Measurements from ENCODE around the gene TRMT10B. TPM values are rescaled to one million over a fixed set of nuclear protein-coding genes. Genes with fewer than 3 reads are reported as not detected.

The TRMT10B gene
- total RNA-seq, 1 experiment from 2014 or later: 6.1 TPM

- TF ChIP-seq ATF3 (CRISPR knock-in tag; conservative IDR thresholded peaks at IDR 0.05) (no peak), PRDM15 (CRISPR knock-in tag; IDR thresholded peaks at IDR 0.05) (no peak), ZBTB21 (CRISPR knock-in tag; IDR thresholded peaks at IDR 0.05; ENCODE audit: borderline replicate concordance) (no peak), E2F4 (CRISPR knock-in tag; IDR thresholded peaks at IDR 0.05; ENCODE audit: borderline replicate concordance, low read depth) (peak; percentile 80; the same call in 1 of the 2 replicates), ZNF416 (CRISPR knock-in tag; IDR thresholded peaks at IDR 0.05) (no peak), SOX15 (CRISPR knock-in tag; IDR thresholded peaks at IDR 0.05) (no peak), ZNF671 (CRISPR knock-in tag; IDR thresholded peaks at IDR 0.05) (no peak), ATF2 (CRISPR knock-in tag; IDR thresholded peaks at IDR 0.05; ENCODE audit: borderline replicate concordance, low read depth) (no peak), JUN (CRISPR knock-in tag; IDR thresholded peaks at IDR 0.05) (peak; percentile 66; the same call in 1 of the 2 replicates), USF2 (CRISPR knock-in tag; IDR thresholded peaks at IDR 0.05) (peak; percentile 55), AFF4 (CRISPR knock-in tag; IDR thresholded peaks at IDR 0.05; ENCODE audit: borderline replicate concordance) (no peak), USF1 (CRISPR knock-in tag; IDR thresholded peaks at IDR 0.05) (peak; percentile 75), ZNF281 (CRISPR knock-in tag; IDR thresholded peaks at IDR 0.05) (no peak), PRRX2 (CRISPR knock-in tag; IDR thresholded peaks at IDR 0.05) (no peak), GTF2I (CRISPR knock-in tag; conservative IDR thresholded peaks at IDR 0.05) (no peak), CDX4 (CRISPR knock-in tag; IDR thresholded peaks at IDR 0.05; ENCODE audit: borderline replicate concordance) (no peak), ZNF425 (CRISPR knock-in tag; conservative IDR thresholded peaks at IDR 0.05) (no peak), IRF2 (CRISPR knock-in tag; IDR thresholded peaks at IDR 0.05; ENCODE audit: borderline replicate concordance, low read depth) (no peak)
Measured at GRCh38 chr9:37784616-37785483, 31.2 kb downstream of the TRMT10B start, which contains the start of gene EXOSC3 (continued).

Measured in WTC11 (cell line).